ENCODE data around the gene SLC4A5.

GRCh38 chr2:74383254-74383653 lies 40.0 kb upstream of the SLC4A5 start:
- no peak for TF ChIP-seq ZNF146 (tag by site-specific recombination; IDR thresholded peaks at IDR 0.05)
- TF ChIP-seq, protein P1, sequence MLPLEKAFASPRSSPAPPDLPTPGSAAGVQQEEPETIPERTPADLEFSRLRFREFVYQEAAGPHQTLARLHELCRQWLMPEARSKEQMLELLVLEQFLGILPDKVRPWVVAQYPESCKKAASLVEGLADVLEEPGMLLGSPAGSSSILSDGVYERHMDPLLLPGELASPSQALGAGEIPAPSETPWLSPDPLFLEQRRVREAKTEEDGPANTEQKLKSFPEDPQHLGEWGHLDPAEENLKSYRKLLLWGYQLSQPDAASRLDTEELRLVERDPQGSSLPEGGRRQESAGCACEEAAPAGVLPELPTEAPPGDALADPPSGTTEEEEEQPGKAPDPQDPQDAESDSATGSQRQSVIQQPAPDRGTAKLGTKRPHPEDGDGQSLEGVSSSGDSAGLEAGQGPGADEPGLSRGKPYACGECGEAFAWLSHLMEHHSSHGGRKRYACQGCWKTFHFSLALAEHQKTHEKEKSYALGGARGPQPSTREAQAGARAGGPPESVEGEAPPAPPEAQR (tag by site-specific recombination; IDR thresholded peaks at IDR 0.05), result no peak
- no peak for TF ChIP-seq ZBTB6 (tag by site-specific recombination; IDR thresholded peaks at IDR 0.05)
- no peak for TF ChIP-seq ZNF549 (tag by site-specific recombination; IDR thresholded peaks at IDR 0.05)
- TF ChIP-seq CTCF (tag by site-specific recombination; IDR thresholded peaks at IDR 0.05), result no peak
- TF ChIP-seq ZNF335 (tag by site-specific recombination; conservative IDR thresholded peaks at IDR 0.05), result no peak
- TF ChIP-seq BCL11A (tag by site-specific recombination; IDR thresholded peaks at IDR 0.05; ENCODE audit: low read depth), result no peak
- TF ChIP-seq ZNF138 (tag by site-specific recombination; IDR thresholded peaks at IDR 0.05; ENCODE audit: borderline replicate concordance), result no peak

Data from HEK293 (cell line).